Endothelial cell of umbilical vein (primary cell): Measurements from ENCODE around the gene KIFAP3. TPM values are rescaled to one million over a fixed set of nuclear protein-coding genes. Genes with fewer than 3 reads are reported as not detected.

ENCODE experiments used
- BruUV-seq: library from RNA; stranded (reverse); fragments of 400-500 nt; replicated peaks from 2 replicates; lab custom pipeline; 2021; lab: Mats Ljungman, UMichigan
- CTCF ChIA-PET: fragments of 300-600, 350-600 bp; sonication (Branson Sonifier 250); formaldehyde crosslinking; loops from one replicate; lab custom pipeline; 2021; ENCODE audit warnings: antibody characterized with exemption, inconsistent platforms; lab: Charles Lee
- POLR2A ChIA-PET: fragments of 300-600, 350-600 bp; sonication (Branson Sonifier 250); formaldehyde crosslinking; loops from one replicate; lab custom pipeline; 2021; ENCODE audit warnings: antibody characterized with exemption, inconsistent platforms; lab: Charles Lee
- DNase-seq: peaks from one replicate; pipeline ENCODE4 v3.0.0-alpha.2; 2011; ENCODE audit warnings: low read depth, low spot score
- FAIRE-seq: peaks from 2 replicates; lab custom pipeline; 2011; peaks lifted over from hg19 to GRCh38; lab: Jason Lieb, UNC
- H2AFZ ChIP-seq: 2 replicates; pipeline ENCODE4 v1.6.0; 2012; ENCODE audit warnings: low read depth, low read length, control low read depth, inconsistent platforms
- H3K27ac ChIP-seq: 2 replicates; pipeline ENCODE4 v1.5.1; 2011; ENCODE audit warnings: low read depth, mild to moderate bottlenecking, control low read depth, low read length, moderate library complexity; ENCODE audit not compliant: insufficient read depth
- H3K27me3 ChIP-seq, 2 experiments: 2 replicates each; pipeline versions ENCODE4 v1.6.0 to v1.6.1; 2011; ENCODE audit warnings: low read length in 2 of 2, mixed read lengths in 1 of 2; ENCODE audit not compliant: control insufficient read depth in 2 of 2, insufficient read depth in 2 of 2
- H3K36me3 ChIP-seq, 2 experiments: 2 replicates in 1 of 2; 3 replicates in 1 of 2; pipeline ENCODE4 v1.5.1; 2011; ENCODE audit warnings: low read length in 2 of 2, mild to moderate bottlenecking in 1 of 2, moderate library complexity in 1 of 2; ENCODE audit not compliant: control insufficient read depth in 2 of 2, insufficient read depth in 2 of 2; ENCODE audit errors: extremely low read depth in 1 of 2
- H3K4me1 ChIP-seq: 3 replicates; pipeline ENCODE4 v1.5.1; 2011; ENCODE audit warnings: mild to moderate bottlenecking, low read length; ENCODE audit not compliant: control insufficient read depth, insufficient read depth; ENCODE audit errors: extremely low read depth
- H3K4me2 ChIP-seq: 2 replicates; pipeline ENCODE4 v1.6.1; 2011; ENCODE audit warnings: low read length, control low read depth, mixed read lengths; ENCODE audit not compliant: insufficient read depth
- H3K4me3 ChIP-seq, 3 experiments: fragments of 200-600 bp in 1 of 3; sonication (generic), shearing (Covaris generic) in 1 of 3; replicated peaks in 1 of 3; 2 replicates each; pipeline ENCODE4 v1.5.1; 2011 to 2016; ENCODE audit warnings: control low read depth in 3 of 3, low read length in 3 of 3, mild to moderate bottlenecking in 2 of 3, inconsistent platforms in 1 of 3, low read depth in 1 of 3, moderate library complexity in 1 of 3; ENCODE audit not compliant: insufficient read depth in 1 of 3
- H3K79me2 ChIP-seq: 2 replicates; pipeline ENCODE4 v1.6.0; 2012; ENCODE audit warnings: low read length, inconsistent platforms; ENCODE audit not compliant: control insufficient read depth, insufficient read depth
- H3K9ac ChIP-seq: replicated peaks from 2 replicates; pipeline ENCODE3; 2011; ENCODE audit warnings: low read length, control low read depth; ENCODE audit not compliant: insufficient read depth; ENCODE audit errors: extremely low read depth
- H3K9me1 ChIP-seq: replicated peaks from 3 replicates; pipeline ENCODE4 v1.6.0; 2011; ENCODE audit warnings: mild to moderate bottlenecking, low read length; ENCODE audit not compliant: control insufficient read depth, insufficient read depth; ENCODE audit errors: extremely low read depth
- H3K9me3 ChIP-seq: replicated peaks from 2 replicates; pipeline ENCODE4 v1.5.1; 2012; ENCODE audit warnings: low read length, inconsistent platforms; ENCODE audit not compliant: control insufficient read depth, insufficient read depth
- H4K20me1 ChIP-seq: replicated peaks from 2 replicates; pipeline ENCODE3; 2011; ENCODE audit warnings: mild to moderate bottlenecking, low read length; ENCODE audit not compliant: control insufficient read depth, insufficient read depth; ENCODE audit errors: extremely low read depth
- EZH2 ChIP-seq: IDR thresholded peaks from 2 replicates; pipeline ENCODE4 v1.6.1; 2012; ENCODE audit warnings: borderline replicate concordance, low read depth, mild to moderate bottlenecking, moderate library complexity, low read length, inconsistent platforms; ENCODE audit not compliant: severe bottlenecking
- FOS ChIP-seq: IDR thresholded peaks from 2 replicates; pipeline ENCODE4 v1.6.1; 2011; ENCODE audit warnings: mild to moderate bottlenecking, low read length, moderate library complexity, borderline replicate concordance; ENCODE audit not compliant: insufficient read depth
- GATA2 ChIP-seq: IDR thresholded peaks from 2 replicates; pipeline ENCODE4 v1.7.0; 2011; ENCODE audit warnings: low read depth, mild to moderate bottlenecking, moderate library complexity, mixed read lengths, low read length; ENCODE audit not compliant: insufficient read length, insufficient read depth
- JUN ChIP-seq: IDR thresholded peaks from 2 replicates; pipeline ENCODE4 v1.6.1; 2011; ENCODE audit warnings: borderline replicate concordance, low read depth; ENCODE audit not compliant: insufficient read length, insufficient read depth
- MAX ChIP-seq: IDR thresholded peaks from 2 replicates; pipeline ENCODE4 v1.6.1; 2011; ENCODE audit not compliant: insufficient read depth, insufficient read length
- MYC ChIP-seq: IDR thresholded peaks from one replicate; pipeline ENCODE4 v1.6.1; 2011; ENCODE audit warnings: mild to moderate bottlenecking, low read depth, low read length
- POLR2A ChIP-seq: IDR thresholded peaks from 2 replicates; pipeline ENCODE4 v1.6.1; 2012; ENCODE audit warnings: low read depth, mild to moderate bottlenecking, control low read depth, low read length
- POLR2AphosphoS5 ChIP-seq: IDR thresholded peaks from 2 replicates; pipeline ENCODE4 v1.6.1; 2012; ENCODE audit warnings: low read depth, mild to moderate bottlenecking, control low read depth, low read length, moderate library complexity; ENCODE audit not compliant: insufficient read depth
- dilution Hi-C: fragments of 300-500 bp; cut with MboI; formaldehyde crosslinking; loops from one replicate; pipeline ENCODE4 v1.15.0; 2019; ENCODE audit warnings: low sequenced_read_pairs; ENCODE audit not compliant: extremely low pct_ligation_motif_present
- intact Hi-C: fragments of 100-400 bp; cut with micrococcal nuclease; formaldehyde crosslinking; loops from one replicate; pipeline ENCODE4 v1.10.0; 2022
- polyA plus RNA-seq, 4 experiments: library from polyadenylated mRNA; depleted of rRNA in 3 of 4; stranded (reverse) in 3 of 4; unstranded in 1 of 4; fragments of >200 nt; gene quantifications; 2 replicates each; pipeline versions ENCODE4 v1.2.1 to v1.2.3, GENCODE V29; 2011 to 2012; ENCODE audit warnings: missing spikeins in 1 of 4
- total RNA-seq: library from RNA; stranded (reverse); gene quantifications from 2 replicates; pipeline ENCODE4 v1.2.3, GENCODE V29; 2021
- TF ChIP-seq, protein P1 (sequence below), 2 donors: IDR thresholded peaks; 1 replicate in 1 of 2; 2 replicates in 1 of 2; pipeline ENCODE4 v1.5.1; 2011; ENCODE audit warnings: low read length in 2 of 2, mild to moderate bottlenecking in 2 of 2, moderate library complexity in 2 of 2, control low read depth in 1 of 2, inconsistent platforms in 1 of 2, low read depth in 1 of 2; ENCODE audit not compliant: insufficient read depth in 1 of 2; ENCODE audit errors: extremely low read depth in 1 of 2

KIFAP3 gene
- total and polyA plus RNA-seq, 2 donors (not counting 3 experiments of a cell fraction or from before 2014, with no cell fraction given), result 6.4 to 17.5 TPM

DNA sequence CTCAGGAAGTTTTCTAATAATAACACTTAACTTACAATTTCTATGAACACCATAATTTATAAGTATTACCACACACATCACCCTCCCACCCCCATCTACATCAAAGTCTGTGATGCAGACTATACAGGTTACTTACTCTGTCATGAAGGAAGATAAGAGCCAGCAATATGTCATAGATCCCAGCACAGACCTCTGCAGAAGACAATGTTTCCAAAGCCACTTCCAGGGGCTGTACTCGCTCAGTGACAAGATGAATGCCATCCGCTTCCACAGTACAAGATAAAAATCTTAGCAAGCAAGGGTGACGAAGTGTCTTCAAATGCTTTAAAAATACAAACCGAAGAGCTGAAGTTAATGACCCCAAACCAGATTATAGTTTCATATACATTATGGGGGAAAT, 196.0 kb downstream of the KIFAP3 start:
- intact Hi-C loops, result no loop called here
- ChIA-PET CTCF (interaction anchor here (0.9 kb wide), 1 partner anchor 15 kb away, joined by 3 read pairs; no protein-coding TSS in a partner anchor), POLR2A (no interaction called here)
- Histone ChIP-seq H3K4me3 (no peak overlapping the region), H3K79me2 (no peaks in the 10 kb centered on the region), H3K27ac (no peak overlapping the region), H3K9me3 (no peaks in the 10 kb centered on the region), H2AFZ (no peak overlapping the region), H3K27me3 (no peaks in the 10 kb centered on the region), H3K9ac (no peak overlapping the region), H3K9me1 (no peaks in the 10 kb centered on the region), H4K20me1 (no peaks in the 10 kb centered on the region), H3K4me2 (no peak overlapping the region), H3K4me1 (no peaks in the 10 kb centered on the region), H3K36me3 (peaks cover 5 to 10% of the 10 kb centered on the region in 2 experiments)
- no peak for DNase-seq
- no TSS peak for BruUV-seq
- dilution Hi-C loops, result no loop called here
- FAIRE-seq, result no peak
- TF ChIP-seq POLR2A (no peak), EZH2 (no peak), MYC (no peak), JUN (no peak), FOS (no peak), GATA2 (no peak), POLR2AphosphoS5 (no peak), MAX (no peak)
- TF ChIP-seq, protein P1, sequence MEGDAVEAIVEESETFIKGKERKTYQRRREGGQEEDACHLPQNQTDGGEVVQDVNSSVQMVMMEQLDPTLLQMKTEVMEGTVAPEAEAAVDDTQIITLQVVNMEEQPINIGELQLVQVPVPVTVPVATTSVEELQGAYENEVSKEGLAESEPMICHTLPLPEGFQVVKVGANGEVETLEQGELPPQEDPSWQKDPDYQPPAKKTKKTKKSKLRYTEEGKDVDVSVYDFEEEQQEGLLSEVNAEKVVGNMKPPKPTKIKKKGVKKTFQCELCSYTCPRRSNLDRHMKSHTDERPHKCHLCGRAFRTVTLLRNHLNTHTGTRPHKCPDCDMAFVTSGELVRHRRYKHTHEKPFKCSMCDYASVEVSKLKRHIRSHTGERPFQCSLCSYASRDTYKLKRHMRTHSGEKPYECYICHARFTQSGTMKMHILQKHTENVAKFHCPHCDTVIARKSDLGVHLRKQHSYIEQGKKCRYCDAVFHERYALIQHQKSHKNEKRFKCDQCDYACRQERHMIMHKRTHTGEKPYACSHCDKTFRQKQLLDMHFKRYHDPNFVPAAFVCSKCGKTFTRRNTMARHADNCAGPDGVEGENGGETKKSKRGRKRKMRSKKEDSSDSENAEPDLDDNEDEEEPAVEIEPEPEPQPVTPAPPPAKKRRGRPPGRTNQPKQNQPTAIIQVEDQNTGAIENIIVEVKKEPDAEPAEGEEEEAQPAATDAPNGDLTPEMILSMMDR (IDR thresholded peaks at IDR 0.05; ENCODE audit: extremely low read depth in 1 of 2, insufficient read depth in 1 of 2, low read depth in 1 of 2, low read length in 2 of 2), result no peak
